ENCODE measurements around the gene AK8. TPM values are rescaled to one million over a fixed set of nuclear protein-coding genes. Genes with fewer than 3 reads are reported as not detected.
"Not testable (repeated sequence)": the region's sequence is repeated elsewhere in the genome, so short reads cannot be mapped to it uniquely, and the experiment has no call there.

AK8 gene
- total RNA-seq, 1 experiment from 2014 or later, result 0.88 TPM

GRCh38 chr9:132723809-132724208, 154.3 kb downstream of the AK8 start:
- POLR2A ChIA-PET, result no interaction called here
- intact Hi-C loops (cut with micrococcal nuclease; ENCODE audit: unreplicated experiment), result no loop called here
- no peak overlapping the region for H3K27ac Mint-ChIP-seq (ENCODE audit: unreplicated experiment)
- peaks cover 3% of the 10 kb centered on the region for H3K27me3 Mint-ChIP-seq (ENCODE audit: insufficient read depth, unreplicated experiment)
- DNase-seq, result no peak
- H3K4me1 ChIP-seq, result no peaks in the 10 kb centered on the region
- no TSS peak for BruUV-seq (replicated peaks)
- no peaks in the 10 kb centered on the region for H3K36me3 Mint-ChIP-seq (ENCODE audit: insufficient read depth, unreplicated experiment)
- H3K4me1 Mint-ChIP-seq (ENCODE audit: low read depth, unreplicated experiment), result no peaks in the 10 kb centered on the region
- CTCF ChIA-PET, result no interaction called here
- no peaks in the 10 kb centered on the region for H3K36me3 ChIP-seq (ENCODE audit: control insufficient read depth, insufficient read depth, low read length)
- no peak overlapping the region for H3K4me3 Mint-ChIP-seq (ENCODE audit: unreplicated experiment)
- no peaks in the 10 kb centered on the region for H3K9me3 ChIP-seq
- H3K9me3 Mint-ChIP-seq (ENCODE audit: unreplicated experiment), result no peaks in the 10 kb centered on the region
- TF ChIP-seq CTCF (IDR thresholded peaks at IDR 0.05; ENCODE audit: insufficient read depth in 1 of 2, low read depth in 1 of 2, low read length in 1 of 2, severe bottlenecking in 1 of 2, unreplicated experiment in 1 of 2), result no peak
- H3K4me3 ChIP-seq (ENCODE audit: low read depth, low read length), result no peak overlapping the region
- H3K27me3 ChIP-seq (replicated peaks; ENCODE audit: control insufficient read depth, insufficient read depth, low read length), result no peaks in the 10 kb centered on the region

GRCh38 chr9:132722564-132723065, 155.5 kb downstream of the AK8 start:
- POLR2A ChIA-PET, result no interaction called here
- no peak for TF ChIP-seq CTCF (IDR thresholded peaks at IDR 0.05; ENCODE audit: insufficient read depth in 1 of 2, low read depth in 1 of 2, low read length in 1 of 2, severe bottlenecking in 1 of 2, unreplicated experiment in 1 of 2)
- Histone ChIP-seq H3K4me1 (no peaks in the 10 kb centered on the region), H3K4me3 (ENCODE audit: low read depth, low read length) (no peak overlapping the region), H3K36me3 (ENCODE audit: control insufficient read depth, insufficient read depth, low read length) (no peaks in the 10 kb centered on the region), H3K27me3 (replicated peaks; ENCODE audit: control insufficient read depth, insufficient read depth, low read length) (no peaks in the 10 kb centered on the region), H3K9me3 (no peaks in the 10 kb centered on the region)
- H3K27me3 Mint-ChIP-seq (ENCODE audit: insufficient read depth, unreplicated experiment), result peaks cover 3% of the 10 kb centered on the region
- no peaks in the 10 kb centered on the region for H3K4me1 Mint-ChIP-seq (ENCODE audit: low read depth, unreplicated experiment)
- no peak overlapping the region for H3K4me3 Mint-ChIP-seq (ENCODE audit: unreplicated experiment)
- no peak overlapping the region for H3K27ac Mint-ChIP-seq (ENCODE audit: unreplicated experiment)
- no peaks in the 10 kb centered on the region for H3K36me3 Mint-ChIP-seq (ENCODE audit: insufficient read depth, unreplicated experiment)
- no peaks in the 10 kb centered on the region for H3K9me3 Mint-ChIP-seq (ENCODE audit: unreplicated experiment)
- CTCF ChIA-PET, result no interaction called here
- no TSS peak for BruUV-seq (replicated peaks)
- no peak for DNase-seq
- intact Hi-C loops (cut with micrococcal nuclease; ENCODE audit: unreplicated experiment), result no loop called here

- Mint-ChIP-seq H3K27ac (ENCODE audit: unreplicated experiment) (no peak overlapping the region), H3K27me3 (ENCODE audit: insufficient read depth, unreplicated experiment) (peaks cover 3% of the 10 kb centered on the region), H3K36me3 (ENCODE audit: insufficient read depth, unreplicated experiment) (no peaks in the 10 kb centered on the region), H3K4me3 (ENCODE audit: unreplicated experiment) (no peak overlapping the region), H3K9me3 (ENCODE audit: unreplicated experiment) (no peaks in the 10 kb centered on the region), H3K4me1 (ENCODE audit: low read depth, unreplicated experiment) (no peaks in the 10 kb centered on the region)
- Histone ChIP-seq H3K4me3 (ENCODE audit: low read depth, low read length) (no peak overlapping the region), H3K27me3 (replicated peaks; ENCODE audit: control insufficient read depth, insufficient read depth, low read length) (no peaks in the 10 kb centered on the region), H3K36me3 (ENCODE audit: control insufficient read depth, insufficient read depth, low read length) (no peaks in the 10 kb centered on the region), H3K4me1 (no peaks in the 10 kb centered on the region), H3K9me3 (no peaks in the 10 kb centered on the region)
- no peak for DNase-seq
- no peak for TF ChIP-seq CTCF (IDR thresholded peaks at IDR 0.05; ENCODE audit: insufficient read depth in 1 of 2, low read depth in 1 of 2, low read length in 1 of 2, severe bottlenecking in 1 of 2, unreplicated experiment in 1 of 2)
- POLR2A ChIA-PET, result no interaction called here
- CTCF ChIA-PET, result no interaction called here
- intact Hi-C loops (cut with micrococcal nuclease; ENCODE audit: unreplicated experiment), result no loop called here
- no TSS peak for BruUV-seq (replicated peaks)
Observed at GRCh38 chr9:132721661-132722060, 156.4 kb downstream of the AK8 start.

- POLR2A ChIA-PET; DNase-seq; H3K4me3 ChIP-seq (ENCODE audit: low read depth, low read length); H3K4me3 Mint-ChIP-seq (ENCODE audit: unreplicated experiment); H3K4me1 ChIP-seq; intact Hi-C loops (cut with micrococcal nuclease; ENCODE audit: unreplicated experiment); H3K36me3 Mint-ChIP-seq (ENCODE audit: insufficient read depth, unreplicated experiment); BruUV-seq (replicated peaks); H3K36me3 ChIP-seq (ENCODE audit: control insufficient read depth, insufficient read depth, low read length); H3K4me1 Mint-ChIP-seq (ENCODE audit: low read depth, unreplicated experiment); CTCF ChIA-PET; H3K27ac Mint-ChIP-seq (ENCODE audit: unreplicated experiment); H3K27me3 Mint-ChIP-seq (ENCODE audit: insufficient read depth, unreplicated experiment); H3K9me3 ChIP-seq; H3K9me3 Mint-ChIP-seq (ENCODE audit: unreplicated experiment); H3K27me3 ChIP-seq (replicated peaks; ENCODE audit: control insufficient read depth, insufficient read depth, low read length): not testable (repeated sequence)
Observed at GRCh38 chr9:132718381-132718928, 159.6 kb downstream of the AK8 start.

Measured in Caco-2 (cell line).